Measurements from ENCODE around the gene LHX4. TPM values are rescaled to one million over a fixed set of nuclear protein-coding genes. Genes with fewer than 3 reads are reported as not detected.
A peak's percentile ranks its signal among the peaks of the same experiment; 100 is the strongest.

Gene LHX4
- total and polyA plus RNA-seq, 4 donors: under 0.01 to 0.19 (median 0.05) TPM

GRCh38 chr1:180228648-180229482 lies 1.2 kb upstream of the LHX4 start:
- no peak for TF ChIP-seq CTCF (IDR thresholded peaks at IDR 0.05; ENCODE audit: low read depth, low read length, missing input control)
- TF ChIP-seq FOXA1 (IDR thresholded peaks at IDR 0.05): no peak
- TF ChIP-seq, protein P1, sequence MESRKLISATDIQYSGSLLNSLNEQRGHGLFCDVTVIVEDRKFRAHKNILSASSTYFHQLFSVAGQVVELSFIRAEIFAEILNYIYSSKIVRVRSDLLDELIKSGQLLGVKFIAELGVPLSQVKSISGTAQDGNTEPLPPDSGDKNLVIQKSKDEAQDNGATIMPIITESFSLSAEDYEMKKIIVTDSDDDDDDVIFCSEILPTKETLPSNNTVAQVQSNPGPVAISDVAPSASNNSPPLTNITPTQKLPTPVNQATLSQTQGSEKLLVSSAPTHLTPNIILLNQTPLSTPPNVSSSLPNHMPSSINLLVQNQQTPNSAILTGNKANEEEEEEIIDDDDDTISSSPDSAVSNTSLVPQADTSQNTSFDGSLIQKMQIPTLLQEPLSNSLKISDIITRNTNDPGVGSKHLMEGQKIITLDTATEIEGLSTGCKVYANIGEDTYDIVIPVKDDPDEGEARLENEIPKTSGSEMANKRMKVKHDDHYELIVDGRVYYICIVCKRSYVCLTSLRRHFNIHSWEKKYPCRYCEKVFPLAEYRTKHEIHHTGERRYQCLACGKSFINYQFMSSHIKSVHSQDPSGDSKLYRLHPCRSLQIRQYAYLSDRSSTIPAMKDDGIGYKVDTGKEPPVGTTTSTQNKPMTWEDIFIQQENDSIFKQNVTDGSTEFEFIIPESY (IDR thresholded peaks at IDR 0.05): no peak
- no peak for TF ChIP-seq EGR1 (IDR thresholded peaks at IDR 0.05; ENCODE audit: low read depth in 2 of 2)
- no peak for TF ChIP-seq ATF3 (IDR thresholded peaks at IDR 0.05)
- TF ChIP-seq TAF1 (conservative IDR thresholded peaks at IDR 0.05): no peak
- no peak for TF ChIP-seq SP1 (IDR thresholded peaks at IDR 0.05)
- TF ChIP-seq MAX (IDR thresholded peaks at IDR 0.05): no peak
- TF ChIP-seq RAD21 (IDR thresholded peaks at IDR 0.05): no peak
- TF ChIP-seq NR2F2 (IDR thresholded peaks at IDR 0.05): no peak
- TF ChIP-seq RXRA (IDR thresholded peaks at IDR 0.05): no peak
- TF ChIP-seq HNF4A (conservative IDR thresholded peaks at IDR 0.05): no peak
- TF ChIP-seq REST (IDR thresholded peaks at IDR 0.05): no peak
- no peak for TF ChIP-seq GABPA (IDR thresholded peaks at IDR 0.05 in 1 of 2, conservative IDR thresholded peaks at IDR 0.05 in 1 of 2)
- no peak for TF ChIP-seq JUND (IDR thresholded peaks at IDR 0.05)
- TF ChIP-seq YY1 (IDR thresholded peaks at IDR 0.05): no peak
- peaks cover 8 to 29% (median 20%) of the 10 kb centered on the region in 4 donors for H3K27me3 ChIP-seq (ENCODE audit: control insufficient read depth in 4 of 4, insufficient read depth in 4 of 4, low read length in 3 of 4)
- WGBS: 6% methylated on average over 57 of the region's 57 CpGs
- H3K4me1 ChIP-seq (ENCODE audit: control insufficient read depth in 4 of 4, insufficient read depth in 4 of 4, low read length in 3 of 4): peaks cover 21 to 41% (median 33%) of the 10 kb centered on the region in 4 donors
- no peak for DNase-seq (ENCODE audit: low spot score)
- peak overlapping the region in 1 of 3 donors; percentile 69 for H3K4me3 ChIP-seq (ENCODE audit: low read depth in 1 of 3, low read length in 3 of 3)
- H3K27ac ChIP-seq (ENCODE audit: low read depth in 1 of 2, low read length in 2 of 2): no peak overlapping the region
- H3K36me3 ChIP-seq (ENCODE audit: control insufficient read depth in 4 of 4, insufficient read depth in 3 of 4, low read depth in 1 of 4, low read length in 3 of 4): no peaks in the 10 kb centered on the region
- no peaks in the 10 kb centered on the region for H3K9me3 ChIP-seq (ENCODE audit: control insufficient read depth in 4 of 4, low read length in 3 of 4)
- H3K9ac ChIP-seq (ENCODE audit: low read depth in 1 of 2, low read length in 2 of 2): no peak overlapping the region

All from liver (tissue), 9 donors.